ENCODE results near the gene TOX4. TPM values are rescaled to one million over a fixed set of nuclear protein-coding genes. Genes with fewer than 3 reads are reported as not detected.

Gene TOX4
- total RNA-seq, 4 donors from 2014 or later: 36.2 to 51.3 (median 48.4) TPM

GRCh38 chr14:21534576-21534975, 57.6 kb downstream of the TOX4 start:
- intact Hi-C loops (cut with DNase I): no loop called here
- Histone ChIP-seq H3K36me3 (no peaks in the 10 kb centered on the region), H3K4me3 (no peak overlapping the region), H3K9me3 (no peaks in the 10 kb centered on the region), H3K27me3 (peaks cover 0 to 58% (median 0%) of the 10 kb centered on the region in 4 donors), H3K27ac (no peak overlapping the region), H3K4me1 (peaks cover 0 to 16% (median 10%) of the 10 kb centered on the region in 3 donors)
- DNase-seq: no peak
- TF ChIP-seq POLR2A (IDR thresholded peaks at IDR 0.05) (no peak), CTCF (IDR thresholded peaks at IDR 0.05) (no peak)
- WGBS, 2 donors: 66 to 68% methylated on average over 4 of the region's 4 CpGs

- WGBS, 2 donors: 32 to 50% methylated on average over 6 of the region's 6 CpGs
- intact Hi-C loops (cut with DNase I): no loop called here
- Histone ChIP-seq H3K27me3 (peaks cover 0 to 67% (median 0%) of the 10 kb centered on the region in 4 donors), H3K4me3 (peak overlapping the region in 1 of 4 donors; percentile 62), H3K4me1 (peaks cover 0 to 16% (median 10%) of the 10 kb centered on the region in 3 donors), H3K9me3 (no peaks in the 10 kb centered on the region), H3K36me3 (no peaks in the 10 kb centered on the region), H3K27ac (no peak overlapping the region)
- no peak for TF ChIP-seq POLR2A (IDR thresholded peaks at IDR 0.05)
- no peak for TF ChIP-seq CTCF (IDR thresholded peaks at IDR 0.05)
- DNase-seq: no peak
Measured at GRCh38 chr14:21535545-21536417, 58.8 kb downstream of the TOX4 start.

- H3K9me3 ChIP-seq: no peaks in the 10 kb centered on the region
- H3K27me3 ChIP-seq: peaks cover 0 to 67% (median 0%) of the 10 kb centered on the region in 4 donors
- TF ChIP-seq POLR2A (IDR thresholded peaks at IDR 0.05): no peak
- TF ChIP-seq CTCF (IDR thresholded peaks at IDR 0.05): no peak
- no peaks in the 10 kb centered on the region for H3K36me3 ChIP-seq
- peaks cover 0 to 16% (median 10%) of the 10 kb centered on the region in 3 donors for H3K4me1 ChIP-seq
- peak overlapping the region in 3 of 4 donors; percentile 23 to 62 (median 24) for H3K4me3 ChIP-seq
- 6 to 9% methylated on average over 19 to 24 of the region's 25 CpGs for WGBS, 2 donors
- intact Hi-C loops (cut with DNase I): no loop called here
- no peak for DNase-seq
- no peak overlapping the region for H3K27ac ChIP-seq
Measured at GRCh38 chr14:21536418-21537089, 59.6 kb downstream of the TOX4 start.

GRCh38 chr14:21537090-21537424, 60.1 kb downstream of the TOX4 start:
- Histone ChIP-seq H3K9me3 (no peaks in the 10 kb centered on the region), H3K4me1 (peaks cover 0 to 16% (median 10%) of the 10 kb centered on the region in 3 donors), H3K4me3 (peak overlapping the region in 3 of 4 donors; percentile 23 to 62 (median 24)), H3K27me3 (peaks cover 0 to 67% (median 0%) of the 10 kb centered on the region in 4 donors), H3K36me3 (no peaks in the 10 kb centered on the region), H3K27ac (no peak overlapping the region)
- intact Hi-C loops (cut with DNase I): no loop called here
- 6 to 21% methylated on average over 3 of the region's 3 CpGs for WGBS, 2 donors
- TF ChIP-seq POLR2A (IDR thresholded peaks at IDR 0.05): no peak
- no peak for TF ChIP-seq CTCF (IDR thresholded peaks at IDR 0.05)
- DNase-seq: no peak
